Measurements from ENCODE around the gene HARBI1. TPM values are rescaled to one million over a fixed set of nuclear protein-coding genes. Genes with fewer than 3 reads are reported as not detected.
A peak's percentile ranks its signal among the peaks of the same experiment; 100 is the strongest.

Gene HARBI1
- polyA plus RNA-seq (5.4 and 9.5 TPM in 2 replicates), polyA minus RNA-seq (10.5 and 14.1 TPM in 2 replicates)

GRCh38 chr11:46617134-46617971 is at the start of gene HARBI1, which contains the start of gene ATG13:
Gene HARBI1, minus strand, starts transcription at chr11:46617227. Its CDS starts 990 bp downstream, at chr11:46616237.
Gene ATG13, plus strand, starts transcription at chr11:46617553. Its CDS starts 26,739 bp downstream, at chr11:46644292.
- TF ChIP-seq TAF1 (IDR thresholded peaks at IDR 0.05; ENCODE audit: low read depth) (peak; percentile 51), RAD21 (conservative IDR thresholded peaks at IDR 0.05) (peak; percentile 68), EP300 (conservative IDR thresholded peaks at IDR 0.05; ENCODE audit: poor library complexity, severe bottlenecking) (peak; percentile 99), SMC3 (conservative IDR thresholded peaks at IDR 0.05; ENCODE audit: poor library complexity) (peak; percentile 73), MXI1 (conservative IDR thresholded peaks at IDR 0.05; ENCODE audit: poor library complexity, severe bottlenecking) (peak; percentile 69), POLR2AphosphoS5 (IDR thresholded peaks at IDR 0.05) (peak; percentile 81), EZH2 (IDR thresholded peaks at IDR 0.05; ENCODE audit: borderline replicate concordance, insufficient read depth, low read length, poor library complexity, severe bottlenecking) (no peak)
- TF ChIP-seq, protein P1, sequence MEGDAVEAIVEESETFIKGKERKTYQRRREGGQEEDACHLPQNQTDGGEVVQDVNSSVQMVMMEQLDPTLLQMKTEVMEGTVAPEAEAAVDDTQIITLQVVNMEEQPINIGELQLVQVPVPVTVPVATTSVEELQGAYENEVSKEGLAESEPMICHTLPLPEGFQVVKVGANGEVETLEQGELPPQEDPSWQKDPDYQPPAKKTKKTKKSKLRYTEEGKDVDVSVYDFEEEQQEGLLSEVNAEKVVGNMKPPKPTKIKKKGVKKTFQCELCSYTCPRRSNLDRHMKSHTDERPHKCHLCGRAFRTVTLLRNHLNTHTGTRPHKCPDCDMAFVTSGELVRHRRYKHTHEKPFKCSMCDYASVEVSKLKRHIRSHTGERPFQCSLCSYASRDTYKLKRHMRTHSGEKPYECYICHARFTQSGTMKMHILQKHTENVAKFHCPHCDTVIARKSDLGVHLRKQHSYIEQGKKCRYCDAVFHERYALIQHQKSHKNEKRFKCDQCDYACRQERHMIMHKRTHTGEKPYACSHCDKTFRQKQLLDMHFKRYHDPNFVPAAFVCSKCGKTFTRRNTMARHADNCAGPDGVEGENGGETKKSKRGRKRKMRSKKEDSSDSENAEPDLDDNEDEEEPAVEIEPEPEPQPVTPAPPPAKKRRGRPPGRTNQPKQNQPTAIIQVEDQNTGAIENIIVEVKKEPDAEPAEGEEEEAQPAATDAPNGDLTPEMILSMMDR (IDR thresholded peaks at IDR 0.05; ENCODE audit: poor library complexity, severe bottlenecking): peak; percentile 90
- TF ChIP-seq, protein P2, sequence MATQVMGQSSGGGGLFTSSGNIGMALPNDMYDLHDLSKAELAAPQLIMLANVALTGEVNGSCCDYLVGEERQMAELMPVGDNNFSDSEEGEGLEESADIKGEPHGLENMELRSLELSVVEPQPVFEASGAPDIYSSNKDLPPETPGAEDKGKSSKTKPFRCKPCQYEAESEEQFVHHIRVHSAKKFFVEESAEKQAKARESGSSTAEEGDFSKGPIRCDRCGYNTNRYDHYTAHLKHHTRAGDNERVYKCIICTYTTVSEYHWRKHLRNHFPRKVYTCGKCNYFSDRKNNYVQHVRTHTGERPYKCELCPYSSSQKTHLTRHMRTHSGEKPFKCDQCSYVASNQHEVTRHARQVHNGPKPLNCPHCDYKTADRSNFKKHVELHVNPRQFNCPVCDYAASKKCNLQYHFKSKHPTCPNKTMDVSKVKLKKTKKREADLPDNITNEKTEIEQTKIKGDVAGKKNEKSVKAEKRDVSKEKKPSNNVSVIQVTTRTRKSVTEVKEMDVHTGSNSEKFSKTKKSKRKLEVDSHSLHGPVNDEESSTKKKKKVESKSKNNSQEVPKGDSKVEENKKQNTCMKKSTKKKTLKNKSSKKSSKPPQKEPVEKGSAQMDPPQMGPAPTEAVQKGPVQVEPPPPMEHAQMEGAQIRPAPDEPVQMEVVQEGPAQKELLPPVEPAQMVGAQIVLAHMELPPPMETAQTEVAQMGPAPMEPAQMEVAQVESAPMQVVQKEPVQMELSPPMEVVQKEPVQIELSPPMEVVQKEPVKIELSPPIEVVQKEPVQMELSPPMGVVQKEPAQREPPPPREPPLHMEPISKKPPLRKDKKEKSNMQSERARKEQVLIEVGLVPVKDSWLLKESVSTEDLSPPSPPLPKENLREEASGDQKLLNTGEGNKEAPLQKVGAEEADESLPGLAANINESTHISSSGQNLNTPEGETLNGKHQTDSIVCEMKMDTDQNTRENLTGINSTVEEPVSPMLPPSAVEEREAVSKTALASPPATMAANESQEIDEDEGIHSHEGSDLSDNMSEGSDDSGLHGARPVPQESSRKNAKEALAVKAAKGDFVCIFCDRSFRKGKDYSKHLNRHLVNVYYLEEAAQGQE (IDR thresholded peaks at IDR 0.05; ENCODE audit: borderline replicate concordance): peak; percentile 72
- Histone ChIP-seq H3K27ac (ENCODE audit: low read length) (peak within 1 kb of the TSS; percentile 89), H3F3A (ENCODE audit: insufficient read depth, low read length, poor library complexity, severe bottlenecking) (no peaks in the 10 kb centered on the region), H3K9ac (ENCODE audit: low read length) (peak within 1 kb of the TSS; percentile 85), H3K9me3 (ENCODE audit: low read length) (no peaks in the 10 kb centered on the region), H3K9me2 (ENCODE audit: insufficient read depth, low read length) (no peaks in the 10 kb centered on the region), H3K36me3 (ENCODE audit: insufficient read depth, low read length) (no peaks in the 10 kb centered on the region), H3K79me2 (replicated peaks; ENCODE audit: insufficient read depth, low read length) (peaks cover 27% of the 10 kb centered on the region), H4K20me1 (ENCODE audit: insufficient read depth) (no peaks in the 10 kb centered on the region), H3K4me3 (ENCODE audit: low read length) (peak within 1 kb of the TSS; percentile 72), H3K27me3 (ENCODE audit: insufficient read depth, low read depth, low read length) (no peaks in the 10 kb centered on the region), H2AFZ (ENCODE audit: low read depth, low read length) (peak within 1 kb of the TSS; percentile 90), H3K4me2 (ENCODE audit: low read length) (peak within 1 kb of the TSS; percentile 100)

DNA sequence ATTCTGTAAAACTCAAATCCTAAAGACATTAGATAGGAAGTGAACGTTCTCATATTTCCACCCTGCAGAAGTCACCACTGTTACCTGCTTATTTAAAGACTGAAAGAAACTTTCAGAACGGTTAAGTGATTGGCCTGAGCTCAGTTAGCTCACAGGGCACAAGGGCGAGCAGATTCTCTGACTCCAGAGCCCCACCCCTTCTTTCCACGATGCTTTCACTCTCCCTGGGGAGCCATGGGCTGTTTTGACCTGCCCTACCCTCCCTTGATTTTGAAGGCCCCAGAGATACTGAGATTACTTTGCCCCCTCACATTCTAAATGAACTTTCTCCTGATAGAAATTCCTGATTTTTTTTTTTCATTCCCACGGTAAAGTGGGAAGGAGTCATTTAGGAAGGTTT is 49.5 kb upstream of the HARBI1 start:
- H4K20me1 ChIP-seq (ENCODE audit: insufficient read depth): no peaks in the 10 kb centered on the region
- TF ChIP-seq EP300 (conservative IDR thresholded peaks at IDR 0.05; ENCODE audit: poor library complexity, severe bottlenecking): no peak
- TF ChIP-seq, protein P2 (IDR thresholded peaks at IDR 0.05; ENCODE audit: borderline replicate concordance): no peak
- no peak for TF ChIP-seq SMC3 (conservative IDR thresholded peaks at IDR 0.05; ENCODE audit: poor library complexity)
- TF ChIP-seq EZH2 (IDR thresholded peaks at IDR 0.05; ENCODE audit: borderline replicate concordance, insufficient read depth, low read length, poor library complexity, severe bottlenecking): no peak
- TF ChIP-seq TAF1 (IDR thresholded peaks at IDR 0.05; ENCODE audit: low read depth): no peak
- TF ChIP-seq RAD21 (conservative IDR thresholded peaks at IDR 0.05): no peak
- TF ChIP-seq, protein P1 (IDR thresholded peaks at IDR 0.05; ENCODE audit: poor library complexity, severe bottlenecking): no peak
- no peak for TF ChIP-seq POLR2AphosphoS5 (IDR thresholded peaks at IDR 0.05)
- TF ChIP-seq MXI1 (conservative IDR thresholded peaks at IDR 0.05; ENCODE audit: poor library complexity, severe bottlenecking): no peak
- H3K36me3 ChIP-seq (ENCODE audit: insufficient read depth, low read length): no peaks in the 10 kb centered on the region
- H3K9ac ChIP-seq (ENCODE audit: low read length): no peak overlapping the region
- no peaks in the 10 kb centered on the region for H3F3A ChIP-seq (ENCODE audit: insufficient read depth, low read length, poor library complexity, severe bottlenecking)
- H3K4me2 ChIP-seq (ENCODE audit: low read length): no peak overlapping the region
- no peak overlapping the region for H2AFZ ChIP-seq (ENCODE audit: low read depth, low read length)
- no peaks in the 10 kb centered on the region for H3K79me2 ChIP-seq (replicated peaks; ENCODE audit: insufficient read depth, low read length)
- H3K9me3 ChIP-seq (ENCODE audit: low read length): no peaks in the 10 kb centered on the region
- H3K27me3 ChIP-seq (ENCODE audit: insufficient read depth, low read depth, low read length): no peaks in the 10 kb centered on the region
- no peak overlapping the region for H3K4me3 ChIP-seq (ENCODE audit: low read length)
- no peak overlapping the region for H3K27ac ChIP-seq (ENCODE audit: low read length)
- no peaks in the 10 kb centered on the region for H3K9me2 ChIP-seq (ENCODE audit: insufficient read depth, low read length)
